HepG2 (cell line): ENCODE measurements around the gene CLPTM1L. TPM values are rescaled to one million over a fixed set of nuclear protein-coding genes. Genes with fewer than 3 reads are reported as not detected.

Source experiments
- RELA ChIP-seq: sonication (generic); formaldehyde crosslinking; IDR thresholded peaks from 2 replicates; pipeline ENCODE4 v1.4.0; 2020; ENCODE audit warnings: missing genetic modification reagents
- SNAPC2 ChIP-seq: sonication (generic); formaldehyde crosslinking; IDR thresholded peaks from 2 replicates; pipeline ENCODE4 v1.8.1; 2022; ENCODE audit warnings: mild to moderate bottlenecking, missing genetic modification reagents
- TEAD2 ChIP-seq: sonication (generic); formaldehyde crosslinking; IDR thresholded peaks from 2 replicates; pipeline ENCODE4 v1.9.0; 2021; ENCODE audit warnings: missing genetic modification reagents
- ZNF180 ChIP-seq: sonication (generic); formaldehyde crosslinking; IDR thresholded peaks from 2 replicates; pipeline ENCODE4 v1.4.0; 2020; ENCODE audit warnings: low read depth, missing genetic modification reagents, borderline replicate concordance
- ZNF251 ChIP-seq: sonication (generic); formaldehyde crosslinking; IDR thresholded peaks from 2 replicates; pipeline ENCODE4 v1.9.0; 2021; ENCODE audit warnings: mild to moderate bottlenecking, missing genetic modification reagents
- ZNF326 ChIP-seq: sonication (generic); formaldehyde crosslinking; IDR thresholded peaks from 2 replicates; pipeline ENCODE4 v1.4.0; 2020; ENCODE audit warnings: missing genetic modification reagents, borderline replicate concordance
- ZNF530 ChIP-seq: sonication (generic); formaldehyde crosslinking; IDR thresholded peaks from 2 replicates; pipeline ENCODE4 v1.5.0; 2020; ENCODE audit warnings: low read depth, mild to moderate bottlenecking, missing genetic modification reagents
- ZNF615 ChIP-seq: sonication (generic); formaldehyde crosslinking; IDR thresholded peaks from 2 replicates; pipeline ENCODE4 v1.5.0; 2020; ENCODE audit warnings: mild to moderate bottlenecking, missing genetic modification reagents, borderline replicate concordance
- ZNF629 ChIP-seq: sonication (generic); formaldehyde crosslinking; conservative IDR thresholded peaks from 2 replicates; pipeline ENCODE4 v1.5.0; 2020; ENCODE audit warnings: missing genetic modification reagents
- ZNF746 ChIP-seq: sonication (generic); formaldehyde crosslinking; IDR thresholded peaks from 2 replicates; pipeline ENCODE4 v1.8.0; 2022; ENCODE audit warnings: mild to moderate bottlenecking, missing genetic modification reagents
- ZNF816 ChIP-seq: sonication (generic); formaldehyde crosslinking; IDR thresholded peaks from 2 replicates; pipeline ENCODE4 v1.8.0; 2022; ENCODE audit warnings: missing genetic modification reagents, mild to moderate bottlenecking, borderline replicate concordance
- ZNF83 ChIP-seq: sonication (generic); formaldehyde crosslinking; IDR thresholded peaks from 2 replicates; pipeline ENCODE4 v1.4.0; 2020; ENCODE audit warnings: missing genetic modification reagents, mild to moderate bottlenecking, borderline replicate concordance
- ZZZ3 ChIP-seq: sonication (generic); formaldehyde crosslinking; IDR thresholded peaks from 2 replicates; pipeline ENCODE4 v1.4.0; 2020; ENCODE audit warnings: missing genetic modification reagents, mild to moderate bottlenecking, borderline replicate concordance
- polyA plus RNA-seq, 8 experiments: library from polyadenylated mRNA; depleted of rRNA in 3 of 8; stranded (reverse) in 7 of 8; unstranded in 1 of 8; fragments of >200 nt; fragmentation: Illumina TruSeq in 4 of 8; extraction: Trizol in 4 of 8; gene quantifications; 2 replicates each; pipeline versions ENCODE4 v1.2.1 to v1.2.3, GENCODE V29; 2011 to 2016; ENCODE audit warnings: low read depth in 4 of 8, missing spikeins in 1 of 8, mixed read lengths in 1 of 8; ENCODE audit not compliant: insufficient read depth in 1 of 8
- total RNA-seq, 5 experiments: library from RNA; depleted of rRNA; stranded (reverse); fragments of >200 nt; fragmentation: Illumina TruSeq; extraction: Trizol; gene quantifications; 2 replicates each; pipeline ENCODE4 v1.2.3, GENCODE V29; 2016; ENCODE audit warnings: low read depth in 1 of 5

The CLPTM1L gene
- total and polyA plus RNA-seq, 2 of the 13 experiments (the other 11 are each of a cell fraction or from before 2014, with no cell fraction given), result 80.3 to 124 TPM

DNA sequence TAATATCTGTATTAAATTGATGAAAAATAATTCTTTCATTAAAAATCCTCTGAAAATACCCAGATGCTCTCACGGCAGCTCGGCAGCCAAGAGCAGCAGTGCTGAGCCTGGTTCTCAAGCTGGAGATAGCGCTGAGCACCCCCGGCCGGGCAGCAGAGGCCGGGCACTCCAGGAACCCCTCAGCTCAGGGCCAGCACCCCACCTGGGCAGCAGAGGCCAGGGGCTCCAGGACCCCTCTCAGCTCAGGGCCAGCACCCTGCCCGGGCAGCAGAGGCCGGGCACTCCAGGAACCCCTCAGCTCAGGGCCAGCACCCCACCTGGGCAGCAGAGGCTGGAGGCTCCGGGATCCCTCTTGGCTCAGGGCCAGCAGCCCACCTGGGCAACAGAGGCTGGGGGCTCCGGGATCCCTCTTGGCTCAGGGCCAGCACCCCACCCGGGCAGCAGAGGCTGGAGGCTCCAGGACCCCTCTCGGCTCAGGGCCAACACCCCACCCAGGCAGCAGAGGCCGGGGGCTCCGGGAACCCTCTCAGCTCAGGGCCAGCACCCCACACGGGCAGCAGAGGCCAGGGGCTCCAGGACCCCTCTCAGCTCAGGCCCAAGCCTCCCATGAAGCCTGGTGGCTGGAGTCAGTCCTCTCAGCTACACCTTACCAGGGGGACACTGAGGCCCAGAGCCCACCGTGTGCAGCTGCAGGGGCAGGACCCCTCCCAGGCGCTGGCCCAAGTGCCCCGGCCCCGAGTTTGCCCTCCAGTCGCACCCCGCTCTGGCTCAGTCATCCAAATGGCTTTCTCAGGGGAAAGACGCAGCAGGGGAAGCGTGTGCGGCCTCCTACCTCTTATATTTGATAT is 21.7 kb downstream of the CLPTM1L start (continued):
- TF ChIP-seq ZNF816 (CRISPR knock-in tag), result no peak
- TF ChIP-seq ZNF746 (CRISPR knock-in tag), result no peak
- TF ChIP-seq TEAD2 (CRISPR knock-in tag), result no peak
- TF ChIP-seq RELA (CRISPR knock-in tag), result no peak
- no peak for TF ChIP-seq ZNF530 (CRISPR knock-in tag)
- TF ChIP-seq ZZZ3 (CRISPR knock-in tag), result no peak
- no peak for TF ChIP-seq ZNF326 (CRISPR knock-in tag)
- no peak for TF ChIP-seq ZNF629 (CRISPR knock-in tag)
- TF ChIP-seq ZNF180 (CRISPR knock-in tag), result no peak
- no peak for TF ChIP-seq ZNF615 (CRISPR knock-in tag)
- no peak for TF ChIP-seq ZNF83 (CRISPR knock-in tag)
- TF ChIP-seq SNAPC2 (CRISPR knock-in tag), result no peak
- no peak for TF ChIP-seq ZNF251 (CRISPR knock-in tag)
- TF ChIP-seq, all 625 proteins: peak for 0
